HG03064 (cell line): ENCODE measurements around the gene SLC9A3.
"Not testable (repeated sequence)": the region's sequence is repeated elsewhere in the genome, so short reads cannot be mapped to it uniquely, and the experiment has no call there.

Experiments used
- ATAC-seq: cut with Tn5 transposase; IDR thresholded peaks from one replicate; pipeline ENCODE4 v1.9.1; 2021; ENCODE audit warnings: low read depth; ENCODE audit not compliant: unreplicated experiment

Gene SLC9A3

DNA sequence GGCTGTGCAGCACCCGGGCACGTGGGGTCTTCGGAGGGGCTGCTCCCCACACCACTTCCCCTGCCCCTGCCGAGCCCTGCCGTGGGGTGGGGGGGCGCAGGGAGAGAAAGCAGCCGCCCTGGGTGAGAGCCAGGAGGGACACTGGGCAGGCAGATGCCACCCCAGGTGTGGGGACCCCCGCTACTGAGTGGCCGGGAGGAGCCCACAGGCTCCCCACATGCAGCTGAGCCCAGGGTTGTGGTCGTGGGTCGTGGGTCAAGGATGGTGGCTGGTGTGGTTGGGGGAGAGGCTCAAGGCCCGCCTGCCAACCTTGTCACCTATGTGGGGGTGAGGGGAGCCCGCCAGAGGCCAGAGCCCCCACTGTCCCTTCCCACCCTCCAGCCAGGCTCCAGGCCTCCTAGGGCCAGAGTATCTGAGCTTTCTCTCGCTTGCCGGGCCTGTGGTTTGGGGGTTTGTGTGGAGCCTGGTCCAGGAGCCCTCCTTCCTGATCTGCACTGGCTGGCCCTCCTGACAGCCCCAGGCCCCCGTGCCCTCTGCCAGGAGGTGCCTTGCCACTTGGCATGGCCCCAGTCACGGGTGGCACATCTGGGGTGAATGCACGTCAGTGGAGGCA, 45.8 kb downstream of the SLC9A3 start:
- no peak for ATAC-seq

GRCh38 chr5:477871-478270, 46.4 kb downstream of the SLC9A3 start:
- no peak for ATAC-seq

DNA sequence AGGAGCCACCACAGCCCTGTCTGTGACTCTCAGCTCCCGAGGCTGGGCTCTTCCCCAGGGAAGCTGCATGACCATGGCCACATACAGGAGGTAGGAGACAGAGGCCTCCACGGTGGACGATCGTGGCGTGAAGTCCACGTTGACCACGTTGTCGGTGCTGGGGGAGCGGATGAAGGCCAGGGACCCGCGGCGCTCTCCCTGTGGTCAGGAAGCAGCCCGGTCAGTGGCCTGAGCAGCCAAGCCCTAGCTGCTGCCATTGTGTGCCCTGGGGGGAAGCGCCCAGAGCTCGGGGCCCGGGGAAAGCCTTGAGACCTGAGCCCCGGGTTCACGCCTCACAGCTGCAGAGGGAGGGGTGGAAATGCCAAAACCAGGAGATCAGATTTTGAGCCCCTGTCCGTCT, 47.0 kb downstream of the SLC9A3 start:
- no peak for ATAC-seq

- no peak for ATAC-seq
Measured at GRCh38 chr5:476814-477175, 47.5 kb downstream of the SLC9A3 start.

- no peak for ATAC-seq
Measured at GRCh38 chr5:476102-476813, 48.0 kb downstream of the SLC9A3 start.

- no peak for ATAC-seq
Measured at GRCh38 chr5:475704-476101, 48.5 kb downstream of the SLC9A3 start.

GRCh38 chr5:474840-475661, 49.2 kb downstream of the SLC9A3 start:
- ATAC-seq: no peak

DNA sequence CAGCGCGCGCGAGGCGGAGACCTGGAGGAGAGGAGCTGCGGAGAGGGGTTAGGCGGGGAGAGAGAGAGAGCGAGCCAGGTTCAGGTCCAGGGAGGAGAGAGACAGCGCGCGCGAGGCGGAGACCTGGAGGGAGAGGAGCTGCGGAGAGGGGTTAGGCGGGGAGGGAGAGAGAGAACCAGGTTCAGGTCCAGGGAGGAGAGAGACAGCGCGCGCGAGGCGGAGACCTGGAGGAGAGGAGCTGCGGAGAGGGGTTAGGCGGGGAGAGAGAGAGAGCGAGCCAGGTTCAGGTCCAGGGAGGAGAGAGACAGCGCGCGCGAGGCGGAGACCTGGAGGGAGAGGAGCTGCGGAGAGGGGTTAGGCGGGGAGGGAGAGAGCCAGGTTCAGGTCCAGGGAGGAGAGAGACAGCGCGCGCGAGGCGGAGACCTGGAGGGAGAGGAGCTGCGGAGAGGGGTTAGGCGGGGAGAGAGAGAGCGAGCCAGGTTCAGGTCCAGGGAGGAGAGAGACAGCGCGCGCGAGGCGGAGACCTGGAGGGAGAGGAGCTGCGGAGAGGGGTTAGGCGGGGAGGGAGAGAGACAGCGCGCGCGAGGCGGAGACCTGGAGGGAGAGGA, 49.9 kb downstream of the SLC9A3 start:
- not testable (repeated sequence) for ATAC-seq

GRCh38 chr5:473551-474192, 50.6 kb downstream of the SLC9A3 start:
- ATAC-seq: peak; percentile 23

DNA sequence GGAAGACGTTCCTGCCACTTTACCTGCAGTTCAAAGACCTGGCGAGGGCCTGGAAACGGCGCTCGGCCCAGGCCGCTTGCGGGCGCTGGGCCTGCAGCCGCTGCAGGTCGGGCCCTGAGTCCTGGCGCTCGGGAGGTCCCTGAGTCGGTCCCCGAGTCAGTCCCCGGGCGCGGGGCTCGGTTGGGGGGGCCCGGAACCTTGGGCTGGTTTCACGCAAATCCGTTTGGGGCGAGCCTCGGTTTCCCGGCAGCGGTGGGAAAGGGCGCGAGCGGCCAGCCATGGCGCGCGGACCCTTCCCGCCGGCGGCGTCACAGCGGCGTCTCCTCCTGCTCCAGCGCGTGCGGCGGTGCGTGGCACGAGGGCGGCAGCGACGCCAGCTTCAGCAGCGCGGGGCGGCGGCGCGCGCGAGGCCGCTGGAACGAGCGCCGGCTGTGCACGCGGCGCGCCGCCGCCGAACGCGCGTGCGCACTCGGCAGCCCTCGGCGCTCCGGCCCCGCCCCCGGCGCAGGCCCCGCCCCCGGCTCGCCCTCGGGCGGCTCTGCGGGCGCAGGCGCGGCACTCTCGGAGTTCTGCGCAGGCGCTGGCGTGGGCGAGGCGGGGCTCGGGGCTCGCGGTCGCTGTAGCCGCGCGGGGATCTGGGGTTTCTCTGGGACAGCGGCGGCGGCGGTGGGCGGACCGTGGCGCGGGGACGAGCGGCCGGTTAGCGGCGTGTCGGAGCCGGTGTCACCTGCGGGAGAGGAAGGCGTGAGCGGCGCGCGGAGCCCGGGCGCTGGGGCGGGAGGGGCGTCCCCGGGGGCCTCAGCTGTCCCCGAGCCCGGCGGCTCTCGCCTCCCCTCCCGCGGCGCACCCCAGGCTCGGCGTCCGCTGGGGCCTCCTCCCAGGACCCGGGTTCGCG, 51.3 kb downstream of the SLC9A3 start:
- peak; percentile 57 for ATAC-seq

DNA sequence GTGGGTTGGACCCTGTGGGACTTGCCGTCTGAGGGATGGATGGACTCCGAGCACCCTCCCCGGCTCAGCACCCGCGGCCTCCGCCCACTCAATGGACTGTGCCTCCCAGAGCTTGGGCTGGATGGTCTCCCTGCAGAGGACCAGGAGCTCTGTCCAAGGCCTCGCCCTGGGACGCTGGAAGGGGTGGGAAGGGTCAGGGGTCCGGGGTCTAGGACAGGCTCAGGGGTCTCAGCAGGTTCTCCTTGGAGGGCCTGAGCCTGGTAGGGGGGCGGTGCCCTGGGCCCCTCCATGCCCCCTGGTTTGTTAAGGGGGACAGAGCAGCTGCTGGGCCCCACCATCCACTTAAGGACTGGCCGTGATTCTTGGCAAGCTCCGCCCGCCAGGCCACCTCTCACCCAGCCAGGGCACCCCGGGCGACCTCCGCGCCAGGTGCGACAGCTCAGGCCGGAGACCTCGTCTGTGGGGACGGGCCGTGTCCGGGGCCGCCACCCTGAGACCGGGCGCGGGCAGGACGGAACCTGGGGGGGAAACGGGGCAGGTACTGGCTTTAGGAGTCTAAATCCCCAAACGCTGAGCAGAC, 52.1 kb downstream of the SLC9A3 start:
- ATAC-seq: peak; percentile 12

GRCh38 chr5:471750-472058, 52.5 kb downstream of the SLC9A3 start:
- ATAC-seq: no peak

DNA sequence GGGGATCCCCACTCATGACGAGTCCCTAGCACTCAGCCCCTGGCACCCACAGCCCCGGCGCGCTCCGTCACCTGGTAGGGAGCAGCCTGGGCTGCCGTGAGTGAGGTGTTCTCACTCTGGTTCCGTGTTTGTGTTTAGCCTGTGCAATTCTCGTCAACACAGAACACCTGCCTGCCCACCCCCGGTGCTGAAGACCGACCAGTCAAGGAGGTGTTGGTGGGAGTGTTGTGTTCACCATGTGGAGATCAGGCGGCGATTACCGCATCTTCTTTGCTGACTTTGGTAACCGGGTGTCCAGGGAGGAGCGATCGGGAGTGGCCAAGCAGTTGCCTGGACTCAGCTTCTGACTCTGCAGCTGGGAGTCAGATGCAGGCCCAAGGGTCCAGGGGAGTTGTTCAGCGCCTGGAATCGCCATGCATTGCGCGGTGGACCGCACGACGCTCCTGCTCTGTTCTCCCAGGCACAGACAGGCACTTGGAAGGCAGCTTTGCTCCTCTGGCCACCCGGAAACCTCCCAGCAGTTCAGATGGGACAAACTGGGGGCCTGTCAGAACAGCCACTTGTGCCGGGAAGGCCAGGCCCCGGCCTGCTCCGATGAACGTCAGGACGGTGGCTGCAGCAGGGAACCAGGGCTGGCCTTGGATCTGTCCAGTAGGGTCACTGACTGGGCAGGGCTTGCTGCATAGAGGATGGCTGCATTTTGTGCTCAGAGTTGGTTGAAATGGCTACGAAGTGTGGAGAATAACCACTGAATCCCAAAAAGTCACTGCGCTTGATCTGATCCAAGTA, 53.1 kb downstream of the SLC9A3 start:
- no peak for ATAC-seq

DNA sequence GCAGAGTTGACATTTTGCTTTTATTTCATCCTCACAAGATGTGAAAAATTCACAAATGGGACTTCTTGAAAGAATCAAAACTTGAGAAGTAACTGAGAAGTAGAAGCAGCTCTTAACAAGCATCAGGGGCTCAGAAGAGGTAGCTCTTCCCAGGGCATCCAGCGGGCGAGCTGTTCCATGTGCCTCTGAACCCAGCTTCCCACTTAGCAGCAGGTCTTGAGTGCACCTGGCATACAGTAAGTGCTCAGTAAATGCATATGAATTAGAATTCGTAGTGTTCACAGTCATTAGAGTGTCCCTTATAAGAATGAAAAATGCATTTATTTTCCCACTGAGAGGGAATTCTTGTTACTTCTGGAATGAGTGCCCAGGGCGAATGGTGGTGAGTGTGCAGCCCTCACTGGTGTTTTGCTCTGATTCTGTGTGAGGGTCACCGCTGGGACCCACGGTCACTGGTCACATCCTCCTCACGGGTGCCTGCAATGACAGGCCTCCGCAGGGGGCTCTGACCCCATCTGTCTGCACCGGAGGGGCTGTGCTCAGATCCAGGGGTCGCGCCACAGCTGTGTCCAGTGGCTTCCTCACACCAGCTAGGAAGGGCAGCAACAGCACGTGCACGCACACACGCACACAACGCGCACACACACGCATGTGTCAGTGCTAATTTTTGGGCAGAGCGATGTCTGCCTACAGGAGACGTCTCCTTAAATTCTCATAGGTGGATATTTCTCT, 54.3 kb downstream of the SLC9A3 start:
- ATAC-seq: no peak

DNA sequence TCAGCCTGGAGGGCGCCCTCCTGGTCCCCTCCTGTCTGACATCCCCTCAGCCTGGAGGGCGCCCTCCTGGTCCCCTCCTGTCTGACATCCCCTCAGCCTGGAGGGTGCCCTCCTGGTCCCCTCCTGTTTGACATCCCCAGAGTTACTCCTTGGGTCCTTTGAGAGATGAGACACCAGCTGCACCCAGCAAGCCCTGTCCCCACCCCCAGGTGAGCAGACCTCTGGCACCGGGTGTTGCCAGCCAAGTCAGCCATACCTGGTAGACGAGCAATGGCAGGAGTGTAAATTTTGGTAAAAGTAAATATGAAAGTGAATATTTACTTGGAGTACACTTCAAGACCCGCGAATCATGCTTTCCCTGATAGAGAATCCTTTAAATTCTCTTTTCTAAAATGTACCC, 55.8 kb downstream of the SLC9A3 start:
- no peak for ATAC-seq

GRCh38 chr5:466661-467310, 57.5 kb downstream of the SLC9A3 start:
- ATAC-seq: no peak

- ATAC-seq: no peak
Measured at GRCh38 chr5:465591-466403, 58.5 kb downstream of the SLC9A3 start.
